Psoas muscle (tissue), 8 donors: ENCODE measurements around the gene TMEM54. TPM values are rescaled to one million over a fixed set of nuclear protein-coding genes. Genes with fewer than 3 reads are reported as not detected.

Source experiments
- ATAC-seq, 4 donors: fragments of 200-7000 bp; cut with Tn5 transposase; one replicate each; pipeline ENCODE4 v1.9.1; 2020; ENCODE audit warnings: moderate library complexity in 3 of 4, mild to moderate bottlenecking in 2 of 4
- DNase-seq, 2 donors: peaks; one replicate each; pipeline ENCODE4 v3.0.0-alpha.2; 2020
- H3K27ac ChIP-seq: fragments of 200-600 bp; one replicate; pipeline ENCODE4 v1.8.0; 2022
- H3K27me3 ChIP-seq, 3 donors: fragments of 200-600 bp in 1 of 3; one replicate each; pipeline versions ENCODE4 v1.6.1 to v1.8.0; 2013 to 2022; ENCODE audit warnings: low read length in 2 of 3, mild to moderate bottlenecking in 2 of 3, moderate library complexity in 1 of 3; ENCODE audit not compliant: insufficient read depth in 3 of 3
- H3K36me3 ChIP-seq, 2 donors: fragments of 200-600 bp in 1 of 2; one replicate each; pipeline versions ENCODE4 v1.6.1 to v1.8.0; 2013 to 2022; ENCODE audit warnings: low read depth in 1 of 2, mild to moderate bottlenecking in 1 of 2, moderate library complexity in 1 of 2; ENCODE audit not compliant: insufficient read depth in 1 of 2
- H3K4me1 ChIP-seq: fragments of 200-600 bp; one replicate; pipeline ENCODE4 v1.8.0; 2022
- H3K4me3 ChIP-seq: fragments of 200-600 bp; one replicate; pipeline ENCODE4 v1.8.0; 2022; ENCODE audit warnings: mild to moderate bottlenecking
- H3K9me3 ChIP-seq: fragments of 200-600 bp; one replicate; pipeline ENCODE4 v1.8.0; 2022
- WGBS, 3 donors: extraction: QIAGEN DNeasy Blood & Tissue Kit; methylation state at CpG; one replicate each; pipeline versions ENCODE4 v1.1.6 to v1.1.7; 2013; 5-methylcytosine and 5-hydroxymethylcytosine counted together
- intact Hi-C, 2 donors: fragments of 100-400 bp; cut with DNase I; formaldehyde crosslinking; loops; one replicate each; pipeline versions ENCODE4 v1.11.0 to v1.14.2; 2022
- polyA plus RNA-seq, 3 donors: library from polyadenylated mRNA; stranded (reverse); fragments of 200-250 nt; gene quantifications; one replicate each; pipeline ENCODE4 v1.2.3, GENCODE V29; 2013
- total RNA-seq, 4 donors: library from RNA; stranded (reverse); fragmentation: NEBNext Ultra II Directional in 2 of 4; extraction: Animal tissue kit (Norgen Biotek cat#: 25700) in 2 of 4; gene quantifications; one replicate each; pipeline versions ENCODE4 v1.2.1 to v1.2.4, GENCODE V29; 2021 to 2023
- TF ChIP-seq, protein P1 (sequence below): fragments of 200-600 bp; IDR thresholded peaks from one replicate; pipeline ENCODE4 v1.8.0; 2022; ENCODE audit warnings: antibody characterized with exemption
- donor health status: healthy with polysubstance abuse.
- donor health status: DM: no; HTN: no; CAD: no; lungs with moderate emphysema.
- donor health status: Bipolar disorder and iron deficiency.
- donor health status: healthy.
- donor health status: DM: yes; HTN: yes; CAD: no.
- donor health status: DM: no; HTN: no; CAD: no.
- donor health status: DM: no; HTN: no; CAD: no.
- donor health status: DM: yes; HTN: yes; CAD: no.

TMEM54 gene
- total and polyA plus RNA-seq, 7 donors: 4.7 to 11.8 (median 5.9) TPM

DNA sequence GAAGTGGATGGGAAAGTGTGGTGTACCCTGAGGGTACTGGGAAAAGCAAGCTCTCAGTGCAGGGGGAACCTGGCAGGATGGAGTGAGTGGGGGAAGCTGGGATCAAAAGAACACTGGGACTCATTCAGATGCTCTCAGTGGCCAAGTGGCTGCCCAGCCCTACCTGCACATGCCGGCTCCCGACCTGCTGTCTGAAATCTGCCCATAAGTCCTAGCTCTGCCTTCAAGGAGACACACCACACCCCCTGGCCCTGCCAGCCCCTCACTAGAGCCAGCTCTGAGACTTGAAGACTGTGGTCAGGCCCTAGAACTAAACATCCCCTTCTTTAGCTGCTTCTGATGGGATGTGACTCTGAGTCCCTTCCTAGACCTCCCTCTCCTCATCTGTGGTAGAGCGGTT, 2.2 kb downstream of the TMEM54 start:
- TF ChIP-seq, protein P1, sequence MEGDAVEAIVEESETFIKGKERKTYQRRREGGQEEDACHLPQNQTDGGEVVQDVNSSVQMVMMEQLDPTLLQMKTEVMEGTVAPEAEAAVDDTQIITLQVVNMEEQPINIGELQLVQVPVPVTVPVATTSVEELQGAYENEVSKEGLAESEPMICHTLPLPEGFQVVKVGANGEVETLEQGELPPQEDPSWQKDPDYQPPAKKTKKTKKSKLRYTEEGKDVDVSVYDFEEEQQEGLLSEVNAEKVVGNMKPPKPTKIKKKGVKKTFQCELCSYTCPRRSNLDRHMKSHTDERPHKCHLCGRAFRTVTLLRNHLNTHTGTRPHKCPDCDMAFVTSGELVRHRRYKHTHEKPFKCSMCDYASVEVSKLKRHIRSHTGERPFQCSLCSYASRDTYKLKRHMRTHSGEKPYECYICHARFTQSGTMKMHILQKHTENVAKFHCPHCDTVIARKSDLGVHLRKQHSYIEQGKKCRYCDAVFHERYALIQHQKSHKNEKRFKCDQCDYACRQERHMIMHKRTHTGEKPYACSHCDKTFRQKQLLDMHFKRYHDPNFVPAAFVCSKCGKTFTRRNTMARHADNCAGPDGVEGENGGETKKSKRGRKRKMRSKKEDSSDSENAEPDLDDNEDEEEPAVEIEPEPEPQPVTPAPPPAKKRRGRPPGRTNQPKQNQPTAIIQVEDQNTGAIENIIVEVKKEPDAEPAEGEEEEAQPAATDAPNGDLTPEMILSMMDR: no peak
- no peak for DNase-seq
- Histone ChIP-seq H3K9me3 (no peaks in the 10 kb centered on the region), H3K27me3 (peaks cover 0 to 14% (median 7%) of the 10 kb centered on the region in 3 donors), H3K4me3 (no peak overlapping the region), H3K27ac (no peak overlapping the region), H3K4me1 (no peaks in the 10 kb centered on the region), H3K36me3 (no peaks in the 10 kb centered on the region)
- ATAC-seq: no peak
- WGBS, 3 donors: 91 to 92% (median 92%) methylated on average over 3 of the region's 3 CpGs
- intact Hi-C loops: no loop called here

DNA sequence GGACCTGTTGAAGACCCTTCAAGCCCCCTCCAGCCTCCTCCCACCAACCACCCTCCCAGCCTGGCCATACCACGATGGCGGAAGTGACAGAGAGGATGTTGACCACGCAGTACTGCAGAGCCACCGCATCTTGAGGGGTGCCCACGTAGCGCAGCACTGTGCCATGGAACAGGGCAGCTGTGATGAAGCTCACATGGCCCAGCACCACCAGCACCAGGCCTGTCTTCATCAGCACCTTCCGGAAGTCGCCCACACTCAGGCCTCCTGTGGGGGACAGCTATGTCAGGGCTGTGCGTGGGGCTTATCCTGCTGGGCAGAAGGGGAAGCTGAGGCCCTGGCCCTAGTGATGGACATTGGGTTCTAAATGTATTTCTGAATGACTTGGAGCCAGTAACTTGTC, 3.1 kb downstream of the TMEM54 start:
- no peak for ATAC-seq
- H3K4me3 ChIP-seq: no peak overlapping the region

DNA sequence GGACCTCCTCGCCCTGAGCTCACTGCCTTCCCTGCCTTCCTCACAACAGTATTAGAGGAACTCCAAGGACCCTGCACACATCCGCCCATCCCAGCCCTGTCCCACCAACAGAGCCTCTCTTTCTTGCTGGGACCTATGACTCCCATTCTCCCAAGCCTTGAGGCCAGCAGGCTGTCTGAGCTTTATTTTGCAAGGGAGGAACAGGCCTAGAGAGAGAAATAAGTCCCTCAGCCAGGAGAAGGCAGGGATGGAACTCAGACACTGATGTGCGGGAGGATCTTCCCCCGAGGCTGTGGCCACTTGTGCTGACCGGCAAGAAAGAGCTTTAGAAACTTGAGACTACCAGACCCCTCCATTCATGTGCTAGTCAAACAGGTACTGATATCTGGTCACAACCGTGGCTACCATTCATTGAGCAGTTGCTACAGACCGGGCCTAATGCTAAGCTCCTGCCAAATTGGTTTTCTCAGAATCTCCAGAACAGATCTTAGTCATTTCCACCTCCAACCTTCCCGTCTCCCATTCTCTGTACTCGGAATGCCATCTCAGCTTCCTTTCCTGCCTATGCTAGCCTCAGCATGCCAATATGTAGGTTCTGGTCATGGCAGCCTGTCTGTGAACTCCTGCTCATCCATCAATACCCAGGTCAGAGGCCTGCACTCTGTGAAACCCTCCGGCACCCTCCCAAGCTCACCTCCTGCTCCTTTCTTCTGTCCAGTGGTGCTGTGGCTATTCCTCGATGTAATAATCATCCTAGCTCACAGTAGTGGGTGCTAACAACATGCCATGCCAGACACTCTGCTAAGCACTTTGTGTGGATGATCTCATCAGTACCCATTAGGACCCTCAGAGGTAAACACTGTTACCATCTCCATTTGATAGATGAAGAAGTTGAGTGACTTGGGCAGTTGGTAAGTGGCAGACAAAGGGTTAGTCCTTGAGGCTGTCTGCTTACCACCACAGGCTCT, 3.8 kb downstream of the TMEM54 start:
- H3K36me3 ChIP-seq: no peaks in the 10 kb centered on the region
- no peak for ATAC-seq
- H3K4me1 ChIP-seq: no peaks in the 10 kb centered on the region
- peaks cover 0 to 25% (median 19%) of the 10 kb centered on the region in 3 donors for H3K27me3 ChIP-seq
- no peaks in the 10 kb centered on the region for H3K9me3 ChIP-seq
- intact Hi-C loops: no loop called here
- no peak overlapping the region for H3K4me3 ChIP-seq
- H3K27ac ChIP-seq: no peak overlapping the region
- TF ChIP-seq, protein P1: no peak
- DNase-seq: no peak
- 72 to 75% (median 73%) methylated on average over 11 of the region's 11 CpGs for WGBS, 3 donors

More for the DNA sequence above, 3.1 kb downstream of the TMEM54 start:
- 86 to 93% (median 92%) methylated on average over 9 of the region's 9 CpGs for WGBS, 3 donors
- no peaks in the 10 kb centered on the region for H3K36me3 ChIP-seq
- H3K9me3 ChIP-seq: no peaks in the 10 kb centered on the region
- no peak for DNase-seq
- H3K4me1 ChIP-seq: no peaks in the 10 kb centered on the region
- TF ChIP-seq, protein P1: no peak
- H3K27me3 ChIP-seq: peaks cover 0 to 23% (median 13%) of the 10 kb centered on the region in 3 donors
- H3K27ac ChIP-seq: no peak overlapping the region
- intact Hi-C loops: no loop called here

DNA sequence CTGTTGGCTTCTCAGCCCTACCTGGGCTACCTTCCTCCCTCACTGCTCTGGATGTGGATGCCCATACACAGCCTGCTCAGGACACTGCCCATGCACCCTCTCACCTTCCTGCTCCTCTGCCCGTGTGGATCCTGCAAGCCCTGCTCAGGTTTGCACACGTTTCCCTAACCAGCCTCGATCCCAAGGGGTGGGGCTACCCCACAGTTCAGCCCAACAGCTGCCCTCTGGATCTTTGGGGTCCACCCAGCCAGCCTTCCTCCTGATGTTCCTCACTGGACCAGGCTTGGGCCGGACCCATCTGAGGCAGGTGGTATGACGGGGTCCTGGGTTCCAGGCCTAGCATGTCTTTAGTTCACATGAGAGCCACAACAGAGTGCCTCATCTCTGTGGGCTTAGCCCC, 4.7 kb downstream of the TMEM54 start:
- ATAC-seq: no peak
- intact Hi-C loops: no loop called here
- H3K36me3 ChIP-seq: no peaks in the 10 kb centered on the region
- DNase-seq: no peak
- no peak overlapping the region for H3K4me3 ChIP-seq
- whole genome bisulfite sequencing, 3 donors: 63 to 75% (median 72%) methylated on average over 5 of the region's 5 CpGs
- no peaks in the 10 kb centered on the region for H3K4me1 ChIP-seq
- H3K27ac ChIP-seq: no peak overlapping the region
- peaks cover 0 to 27% (median 17%) of the 10 kb centered on the region in 3 donors for H3K27me3 ChIP-seq
- TF ChIP-seq, protein P1: no peak
- no peaks in the 10 kb centered on the region for H3K9me3 ChIP-seq
